ENCODE results near the gene CCDC40. TPM values are rescaled to one million over a fixed set of nuclear protein-coding genes. Genes with fewer than 3 reads are reported as not detected.
A peak's percentile ranks its signal among the peaks of the same experiment; 100 is the strongest.

The CCDC40 gene
- total and polyA plus RNA-seq, 2 of the 13 experiments (the other 11 are each of a cell fraction or from before 2014, with no cell fraction given) = 4.1 to 5.5 TPM

- no peak for ATAC-seq
- Histone ChIP-seq H3K9me3 (ENCODE audit: low read length) (no peaks in the 10 kb centered on the region), H3K9ac (ENCODE audit: insufficient read depth, low read depth, low read length) (peak overlapping the region; percentile 11; the same call in 1 of the 2 replicates), H3K36me3 (replicated peaks in 1 of 2; ENCODE audit: control insufficient read depth in 1 of 2, insufficient read depth in 2 of 2, low read length in 2 of 2) (no peaks in the 10 kb centered on the region), H4K20me1 (ENCODE audit: insufficient read depth, low read length) (no peaks in the 10 kb centered on the region), H3K4me2 (ENCODE audit: low read depth, low read length) (peak overlapping the region; percentile 88), H3K4me3 (replicated peaks in 1 of 3; ENCODE audit: insufficient read depth in 1 of 3, low read depth in 2 of 3, low read length in 3 of 3) (no peak overlapping the region; a peak in 1 of 6 replicates), H3K79me2 (ENCODE audit: insufficient read depth, low read length) (peaks cover 10% of the 10 kb centered on the region), H3K4me1 (ENCODE audit: insufficient read depth, low read length) (peaks cover 96% of the 10 kb centered on the region), H3K27ac (ENCODE audit: extremely low read length, insufficient read depth, low read length) (peak overlapping the region; percentile 90), H2AFZ (ENCODE audit: low read length) (no peak overlapping the region), H3K27me3 (ENCODE audit: control insufficient read depth in 1 of 2, insufficient read depth in 2 of 2, low read length in 2 of 2) (no peaks in the 10 kb centered on the region)
- FAIRE-seq = no peak
- in situ Hi-C loops (cut with HindIII; ENCODE audit: extremely low pct_ligation_motif_present, low pct_unique_long_range_greater_than_20kb) = loop anchor here (5.0 kb wide), 3 partner anchors 63 to 178 kb away; partner anchors contain the start of gene CBX4
- ChIA-PET POLR2A (interaction anchor here (5.9 to 10.9 kb wide), 3 partner anchors 148 to 193 kb away, joined by 98 to 333 read pairs (median 202); partner anchors contain the start of genes CBX4 and CBX8), CTCF (ENCODE audit: low intra/inter-chr PET ratio, low total read pairs) (interaction anchor here (1.2 to 1.8 kb wide), 2 partner anchors 20 to 146 kb away, joined by 4 to 6 read pairs; no protein-coding TSS in a partner anchor)
- intact Hi-C loops (cut with micrococcal nuclease; ENCODE audit: unreplicated experiment) = no loop called here
- BruUV-seq (replicated peaks) = no TSS peak
- WGBS (ENCODE audit: low lambda C conversion rate) = 89% methylated on average over 17 of the region's 17 CpGs
- DNase-seq (ENCODE audit: low spot score) = no peak
- 0 out of 2 replicates have a peak, but pooled peaks have one; percentile 49 for TF ChIP-seq ZNF567 (CRISPR knock-in tag; IDR thresholded peaks at IDR 0.05; ENCODE audit: borderline replicate concordance)
- no peak for TF ChIP-seq ZNF761 (CRISPR knock-in tag; conservative IDR thresholded peaks at IDR 0.05)
- peak; percentile 75 for TF ChIP-seq PRPF4 (IDR thresholded peaks at IDR 0.05; ENCODE audit: low read depth, low read length, poor library complexity, severe bottlenecking)
- TF ChIP-seq THAP9 (CRISPR knock-in tag; IDR thresholded peaks at IDR 0.05; ENCODE audit: borderline replicate concordance) = 0 out of 2 replicates have a peak, but pooled peaks have one; percentile 3
- 0 out of 2 replicates have a peak, but pooled peaks have one; percentile 42 for TF ChIP-seq SP4 (CRISPR knock-in tag; IDR thresholded peaks at IDR 0.05)
- TF ChIP-seq ZBTB21 (CRISPR knock-in tag; IDR thresholded peaks at IDR 0.05) = no peak
- 0 out of 2 replicates have a peak, but pooled peaks have one; percentile 18 for TF ChIP-seq ZNF350 (CRISPR knock-in tag; IDR thresholded peaks at IDR 0.05; ENCODE audit: borderline replicate concordance, low read depth)
- no peak for TF ChIP-seq MTERF4 (CRISPR knock-in tag; IDR thresholded peaks at IDR 0.05)
- TF ChIP-seq ZNF543 (CRISPR knock-in tag; IDR thresholded peaks at IDR 0.05) = 0 out of 2 replicates have a peak, but pooled peaks have one; percentile 7
- TF ChIP-seq, protein P1, sequence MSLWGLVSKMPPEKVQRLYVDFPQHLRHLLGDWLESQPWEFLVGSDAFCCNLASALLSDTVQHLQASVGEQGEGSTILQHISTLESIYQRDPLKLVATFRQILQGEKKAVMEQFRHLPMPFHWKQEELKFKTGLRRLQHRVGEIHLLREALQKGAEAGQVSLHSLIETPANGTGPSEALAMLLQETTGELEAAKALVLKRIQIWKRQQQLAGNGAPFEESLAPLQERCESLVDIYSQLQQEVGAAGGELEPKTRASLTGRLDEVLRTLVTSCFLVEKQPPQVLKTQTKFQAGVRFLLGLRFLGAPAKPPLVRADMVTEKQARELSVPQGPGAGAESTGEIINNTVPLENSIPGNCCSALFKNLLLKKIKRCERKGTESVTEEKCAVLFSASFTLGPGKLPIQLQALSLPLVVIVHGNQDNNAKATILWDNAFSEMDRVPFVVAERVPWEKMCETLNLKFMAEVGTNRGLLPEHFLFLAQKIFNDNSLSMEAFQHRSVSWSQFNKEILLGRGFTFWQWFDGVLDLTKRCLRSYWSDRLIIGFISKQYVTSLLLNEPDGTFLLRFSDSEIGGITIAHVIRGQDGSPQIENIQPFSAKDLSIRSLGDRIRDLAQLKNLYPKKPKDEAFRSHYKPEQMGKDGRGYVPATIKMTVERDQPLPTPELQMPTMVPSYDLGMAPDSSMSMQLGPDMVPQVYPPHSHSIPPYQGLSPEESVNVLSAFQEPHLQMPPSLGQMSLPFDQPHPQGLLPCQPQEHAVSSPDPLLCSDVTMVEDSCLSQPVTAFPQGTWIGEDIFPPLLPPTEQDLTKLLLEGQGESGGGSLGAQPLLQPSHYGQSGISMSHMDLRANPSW (CRISPR knock-in tag; IDR thresholded peaks at IDR 0.05; ENCODE audit: borderline replicate concordance) = 0 out of 2 replicates have a peak, but pooled peaks have one; percentile 29
- TF ChIP-seq, protein P2, sequence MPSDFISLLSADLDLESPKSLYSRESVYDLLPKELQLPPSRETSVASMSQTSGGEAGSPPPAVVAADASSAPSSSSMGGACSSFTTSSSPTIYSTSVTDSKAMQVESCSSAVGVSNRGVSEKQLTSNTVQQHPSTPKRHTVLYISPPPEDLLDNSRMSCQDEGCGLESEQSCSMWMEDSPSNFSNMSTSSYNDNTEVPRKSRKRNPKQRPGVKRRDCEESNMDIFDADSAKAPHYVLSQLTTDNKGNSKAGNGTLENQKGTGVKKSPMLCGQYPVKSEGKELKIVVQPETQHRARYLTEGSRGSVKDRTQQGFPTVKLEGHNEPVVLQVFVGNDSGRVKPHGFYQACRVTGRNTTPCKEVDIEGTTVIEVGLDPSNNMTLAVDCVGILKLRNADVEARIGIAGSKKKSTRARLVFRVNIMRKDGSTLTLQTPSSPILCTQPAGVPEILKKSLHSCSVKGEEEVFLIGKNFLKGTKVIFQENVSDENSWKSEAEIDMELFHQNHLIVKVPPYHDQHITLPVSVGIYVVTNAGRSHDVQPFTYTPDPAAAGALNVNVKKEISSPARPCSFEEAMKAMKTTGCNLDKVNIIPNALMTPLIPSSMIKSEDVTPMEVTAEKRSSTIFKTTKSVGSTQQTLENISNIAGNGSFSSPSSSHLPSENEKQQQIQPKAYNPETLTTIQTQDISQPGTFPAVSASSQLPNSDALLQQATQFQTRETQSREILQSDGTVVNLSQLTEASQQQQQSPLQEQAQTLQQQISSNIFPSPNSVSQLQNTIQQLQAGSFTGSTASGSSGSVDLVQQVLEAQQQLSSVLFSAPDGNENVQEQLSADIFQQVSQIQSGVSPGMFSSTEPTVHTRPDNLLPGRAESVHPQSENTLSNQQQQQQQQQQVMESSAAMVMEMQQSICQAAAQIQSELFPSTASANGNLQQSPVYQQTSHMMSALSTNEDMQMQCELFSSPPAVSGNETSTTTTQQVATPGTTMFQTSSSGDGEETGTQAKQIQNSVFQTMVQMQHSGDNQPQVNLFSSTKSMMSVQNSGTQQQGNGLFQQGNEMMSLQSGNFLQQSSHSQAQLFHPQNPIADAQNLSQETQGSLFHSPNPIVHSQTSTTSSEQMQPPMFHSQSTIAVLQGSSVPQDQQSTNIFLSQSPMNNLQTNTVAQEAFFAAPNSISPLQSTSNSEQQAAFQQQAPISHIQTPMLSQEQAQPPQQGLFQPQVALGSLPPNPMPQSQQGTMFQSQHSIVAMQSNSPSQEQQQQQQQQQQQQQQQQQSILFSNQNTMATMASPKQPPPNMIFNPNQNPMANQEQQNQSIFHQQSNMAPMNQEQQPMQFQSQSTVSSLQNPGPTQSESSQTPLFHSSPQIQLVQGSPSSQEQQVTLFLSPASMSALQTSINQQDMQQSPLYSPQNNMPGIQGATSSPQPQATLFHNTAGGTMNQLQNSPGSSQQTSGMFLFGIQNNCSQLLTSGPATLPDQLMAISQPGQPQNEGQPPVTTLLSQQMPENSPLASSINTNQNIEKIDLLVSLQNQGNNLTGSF (CRISPR knock-in tag; IDR thresholded peaks at IDR 0.05) = no peak
Observed at GRCh38 chr17:79990704-79991103, 45.7 kb upstream of the CCDC40 start.
